Astrocyte (in vitro differentiated cells and primary cell): Measurements from ENCODE around the gene NCKAP5L.

Source experiments
- CTCF ChIP-seq: IDR thresholded peaks from 2 replicates; pipeline ENCODE4 v1.5.1; 2011; ENCODE audit warnings: low read depth, mild to moderate bottlenecking, inconsistent platforms, low read length, moderate library complexity; ENCODE audit not compliant: insufficient read depth
- EZH2 ChIP-seq: IDR thresholded peaks from 2 replicates; pipeline ENCODE4 v1.6.1; 2012; ENCODE audit warnings: mild to moderate bottlenecking, low read length, inconsistent platforms; ENCODE audit not compliant: insufficient read depth

DNA sequence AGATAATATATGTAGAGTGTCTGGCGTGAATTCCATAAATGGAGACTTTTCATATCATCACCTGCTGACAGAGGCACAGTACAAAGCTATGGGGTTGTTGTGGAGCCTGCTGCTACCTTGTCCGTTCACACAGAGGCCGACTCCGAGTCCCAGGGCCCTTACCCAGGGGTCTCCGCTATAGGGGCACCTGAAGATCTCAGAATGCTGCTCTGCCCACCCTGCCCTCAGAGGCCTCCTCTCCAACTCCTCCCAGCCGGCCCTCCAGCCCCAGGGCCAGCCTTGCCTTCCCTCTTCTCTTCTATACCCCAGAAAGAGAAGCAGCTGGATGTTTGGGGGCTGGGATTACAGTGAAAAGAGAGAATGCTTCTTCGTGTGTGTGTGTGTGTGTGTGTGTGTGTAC lies 21.3 kb downstream of the NCKAP5L start:
- TF ChIP-seq CTCF (no peak), EZH2 (no peak)
